ENCODE measurements around the gene LYVE1.
"Not testable (repeated sequence)": the region's sequence is repeated elsewhere in the genome, so short reads cannot be mapped to it uniquely, and the experiment has no call there.

The LYVE1 gene

GRCh38 chr11:10602366-10602765 lies 33.9 kb upstream of the LYVE1 start:
- H3K4me3 ChIP-seq (replicated peaks; ENCODE audit: low read depth, low read length): no peak overlapping the region
- TF ChIP-seq CTCF (IDR thresholded peaks at IDR 0.05; ENCODE audit: low read depth, low read length, missing control alignments): no peak
- DNase-seq (ENCODE audit: extremely low read depth, low read depth): no peak

- no peak overlapping the region for H3K4me3 ChIP-seq (replicated peaks; ENCODE audit: low read depth, low read length)
- DNase-seq (ENCODE audit: extremely low read depth, low read depth): no peak
- TF ChIP-seq CTCF (IDR thresholded peaks at IDR 0.05; ENCODE audit: low read depth, low read length, missing control alignments): no peak
Measured at GRCh38 chr11:10601837-10602236, 33.4 kb upstream of the LYVE1 start.

- DNase-seq (ENCODE audit: extremely low read depth, low read depth): no peak
- TF ChIP-seq CTCF (IDR thresholded peaks at IDR 0.05; ENCODE audit: low read depth, low read length, missing control alignments): no peak
Measured at GRCh38 chr11:10600570-10601248, 32.2 kb upstream of the LYVE1 start.

GRCh38 chr11:10599388-10600175 lies 31.1 kb upstream of the LYVE1 start:
- no peak for TF ChIP-seq CTCF (IDR thresholded peaks at IDR 0.05; ENCODE audit: low read depth, low read length, missing control alignments)
- no peak overlapping the region for H3K4me3 ChIP-seq (replicated peaks; ENCODE audit: low read depth, low read length)
- no peak for DNase-seq (ENCODE audit: extremely low read depth, low read depth)

More at GRCh38 chr11:10600570-10601248, 32.2 kb upstream of the LYVE1 start:
- no peak overlapping the region for H3K4me3 ChIP-seq (replicated peaks; ENCODE audit: low read depth, low read length)

- TF ChIP-seq CTCF (IDR thresholded peaks at IDR 0.05; ENCODE audit: low read depth, low read length, missing control alignments): no peak
Measured at GRCh38 chr11:10598816-10599215, 30.4 kb upstream of the LYVE1 start.

GRCh38 chr11:10597877-10598351 lies 29.4 kb upstream of the LYVE1 start:
- DNase-seq (ENCODE audit: extremely low read depth, low read depth): no peak
- no peak overlapping the region for H3K4me3 ChIP-seq (replicated peaks; ENCODE audit: low read depth, low read length)
- no peak for TF ChIP-seq CTCF (IDR thresholded peaks at IDR 0.05; ENCODE audit: low read depth, low read length, missing control alignments)

More at GRCh38 chr11:10598816-10599215, 30.4 kb upstream of the LYVE1 start:
- no peak overlapping the region for H3K4me3 ChIP-seq (replicated peaks; ENCODE audit: low read depth, low read length)
- no peak for DNase-seq (ENCODE audit: extremely low read depth, low read depth)

- not testable (repeated sequence) for H3K4me3 ChIP-seq (replicated peaks; ENCODE audit: low read depth, low read length); DNase-seq (ENCODE audit: extremely low read depth, low read depth)
Measured at GRCh38 chr11:10595840-10596239, 27.4 kb upstream of the LYVE1 start.

Measured in HFF-Myc (cell line).